Neural cell (in vitro differentiated cells): Measurements from ENCODE around the gene S100G. TPM values are rescaled to one million over a fixed set of nuclear protein-coding genes. Genes with fewer than 3 reads are reported as not detected.
A peak's percentile ranks its signal among the peaks of the same experiment; 100 is the strongest.

Experiments
- H2AFZ ChIP-seq: fragments of 200-600, 300-800 bp; sonication (generic), shearing (Covaris generic); 2 replicates; pipeline ENCODE4 v1.6.0; 2014; ENCODE audit warnings: low read depth, mild to moderate bottlenecking, antibody characterized with exemption, low read length, moderate library complexity
- H3F3A ChIP-seq: fragments of 200-600 bp; shearing (Covaris generic); 2 replicates; pipeline ENCODE4 v1.6.1; 2016; ENCODE audit warnings: mild to moderate bottlenecking, moderate library complexity, mixed read lengths, antibody characterized with exemption, low read length; ENCODE audit not compliant: insufficient read depth, poor library complexity, severe bottlenecking
- H3K27ac ChIP-seq: fragments of 200-600, 300-800 bp; sonication (generic), shearing (Covaris generic); 2 replicates; pipeline ENCODE4 v1.5.1; 2014; ENCODE audit warnings: mild to moderate bottlenecking, low read length, moderate library complexity
- H3K27me3 ChIP-seq: fragments of 300-800, 200-600 bp; sonication (generic), shearing (Covaris generic); 2 replicates; pipeline ENCODE4 v1.6.0; 2014; ENCODE audit warnings: mild to moderate bottlenecking, low read depth, low read length, moderate library complexity; ENCODE audit not compliant: insufficient read depth
- H3K36me3 ChIP-seq: fragments of 300-800, 200-600 bp; sonication (generic), shearing (Covaris generic); 2 replicates; pipeline ENCODE4 v1.5.1; 2014; ENCODE audit warnings: mild to moderate bottlenecking, antibody characterized with exemption, low read length, moderate library complexity; ENCODE audit not compliant: insufficient read depth
- H3K4me2 ChIP-seq: fragments of 300-800, 200-600 bp; sonication (generic), shearing (Covaris generic); 2 replicates; pipeline ENCODE4 v1.6.0; 2014; ENCODE audit warnings: mild to moderate bottlenecking, low read length
- H3K4me3 ChIP-seq: fragments of 300-800, 200-600 bp; sonication (generic), shearing (Covaris generic); 2 replicates; pipeline ENCODE4 v1.5.1; 2014; ENCODE audit warnings: mild to moderate bottlenecking, low read length, moderate library complexity
- H3K79me2 ChIP-seq: fragments of 200-600 bp; shearing (Covaris generic); replicated peaks from 2 replicates; pipeline ENCODE4 v1.6.0; 2014; ENCODE audit warnings: mild to moderate bottlenecking, low read length, moderate library complexity; ENCODE audit not compliant: insufficient read depth
- H3K9ac ChIP-seq: fragments of 300-800, 200-600 bp; sonication (generic), shearing (Covaris generic); 2 replicates; pipeline ENCODE4 v1.6.1; 2016; ENCODE audit warnings: mild to moderate bottlenecking, low read length, mixed read lengths
- H3K9me2 ChIP-seq: fragments of 200-600 bp; shearing (Covaris generic); 2 replicates; pipeline ENCODE4 v1.6.1; 2016; ENCODE audit warnings: mild to moderate bottlenecking, low read length, mixed read lengths; ENCODE audit not compliant: insufficient read depth
- H3K9me3 ChIP-seq: fragments of 200-600, 300-800 bp; sonication (generic), shearing (Covaris generic); 2 replicates; pipeline ENCODE4 v1.6.1; 2016; ENCODE audit warnings: mild to moderate bottlenecking, mixed run types, low read length, moderate library complexity, mixed read lengths
- H4K20me1 ChIP-seq: fragments of 200-600 bp; shearing (Covaris generic); 2 replicates; pipeline ENCODE4 v1.6.1; 2016; ENCODE audit warnings: mild to moderate bottlenecking, mixed run types; ENCODE audit not compliant: insufficient read depth
- CTCF ChIP-seq: fragments of 450-650 bp; IDR thresholded peaks from 2 replicates; pipeline ENCODE4 v1.5.1; 2014; ENCODE audit warnings: antibody characterized with exemption, mild to moderate bottlenecking, moderate library complexity; ENCODE audit not compliant: poor library complexity, severe bottlenecking
- EP300 ChIP-seq: fragments of 450-650 bp; conservative IDR thresholded peaks from 2 replicates; pipeline ENCODE4 v1.6.1; 2014; ENCODE audit warnings: antibody characterized with exemption, mild to moderate bottlenecking, moderate library complexity; ENCODE audit not compliant: poor library complexity, severe bottlenecking
- EZH2 ChIP-seq: fragments of 200-600, 300-800 bp; shearing (Covaris generic), sonication (generic); IDR thresholded peaks from 2 replicates; pipeline ENCODE4 v1.6.1; 2014; ENCODE audit warnings: antibody characterized with exemption, low read length, borderline replicate concordance, mild to moderate bottlenecking; ENCODE audit not compliant: insufficient read depth, poor library complexity, severe bottlenecking
- MXI1 ChIP-seq: fragments of 450-650 bp; conservative IDR thresholded peaks from 2 replicates; pipeline ENCODE4 v1.6.1; 2014; ENCODE audit warnings: antibody characterized with exemption, mild to moderate bottlenecking; ENCODE audit not compliant: poor library complexity, severe bottlenecking
- POLR2AphosphoS5 ChIP-seq: IDR thresholded peaks from 2 replicates; pipeline ENCODE4 v1.6.1; 2012
- RAD21 ChIP-seq: fragments of 450-650 bp; conservative IDR thresholded peaks from 2 replicates; pipeline ENCODE4 v1.6.1; 2014; ENCODE audit warnings: antibody characterized with exemption, mild to moderate bottlenecking, moderate library complexity
- REST ChIP-seq: IDR thresholded peaks from 2 replicates; pipeline ENCODE4 v1.6.1; 2012; ENCODE audit warnings: borderline replicate concordance
- SMC3 ChIP-seq: fragments of 450-650 bp; conservative IDR thresholded peaks from 2 replicates; pipeline ENCODE4 v1.6.1; 2014; ENCODE audit warnings: antibody characterized with exemption, mild to moderate bottlenecking, moderate library complexity; ENCODE audit not compliant: poor library complexity
- TAF1 ChIP-seq: IDR thresholded peaks from 2 replicates; pipeline ENCODE4 v1.6.1; 2012; ENCODE audit warnings: low read depth
- polyA plus RNA-seq: library from polyadenylated mRNA; depleted of rRNA; stranded (reverse); fragments of >200 nt; gene quantifications from 2 replicates; pipeline ENCODE4 v1.2.3, GENCODE V29; 2014

S100G gene
- polyA plus RNA-seq, 1 donor from 2014 or later, result not detected

GRCh38 chrX:16687514-16687913 is 37.6 kb downstream of the S100G start:
- Histone ChIP-seq H2AFZ (no peak overlapping the region), H3K9me3 (no peaks in the 10 kb centered on the region), H4K20me1 (no peaks in the 10 kb centered on the region), H3K27me3 (no peaks in the 10 kb centered on the region), H3K9ac (no peak overlapping the region), H3K36me3 (no peaks in the 10 kb centered on the region), H3K4me3 (no peak overlapping the region), H3F3A (no peaks in the 10 kb centered on the region), H3K9me2 (no peaks in the 10 kb centered on the region), H3K79me2 (no peaks in the 10 kb centered on the region), H3K27ac (no peak overlapping the region), H3K4me2 (no peak overlapping the region)
- TF ChIP-seq MXI1 (no peak), TAF1 (no peak), RAD21 (no peak), SMC3 (no peak), POLR2AphosphoS5 (no peak), EZH2 (no peak), REST (no peak), EP300 (no peak), CTCF (no peak)

GRCh38 chrX:16695079-16695676 is 45.2 kb downstream of the S100G start:
- no peak overlapping the region for H3K4me2 ChIP-seq
- H3F3A ChIP-seq, result no peaks in the 10 kb centered on the region
- no peak overlapping the region for H3K4me3 ChIP-seq
- no peaks in the 10 kb centered on the region for H3K9me2 ChIP-seq
- H3K36me3 ChIP-seq, result no peaks in the 10 kb centered on the region
- H4K20me1 ChIP-seq, result no peaks in the 10 kb centered on the region
- H3K9me3 ChIP-seq, result no peaks in the 10 kb centered on the region
- H3K27me3 ChIP-seq, result no peaks in the 10 kb centered on the region
- TF ChIP-seq REST (no peak), SMC3 (peak; percentile 77), EP300 (no peak), CTCF (peak; percentile 76), TAF1 (no peak), EZH2 (no peak), MXI1 (no peak), POLR2AphosphoS5 (no peak), RAD21 (peak; percentile 76)
- H3K27ac ChIP-seq, result no peak overlapping the region
- H3K79me2 ChIP-seq, result no peaks in the 10 kb centered on the region
- no peak overlapping the region for H3K9ac ChIP-seq
- no peak overlapping the region for H2AFZ ChIP-seq
